K562 (cell line): Measurements from ENCODE around the gene JPT2. TPM values are rescaled to one million over a fixed set of nuclear protein-coding genes. Genes with fewer than 3 reads are reported as not detected.

Experiments
- BMI1 ChIP-seq: fragments of 150-350 bp; IDR thresholded peaks from 2 replicates; pipeline ENCODE4 v1.6.1; 2014; ENCODE audit warnings: low read length
- GABPA ChIP-seq: fragments of 200-800 bp; sonication (Bioruptor generic); conservative IDR thresholded peaks from 2 replicates; pipeline ENCODE4 v1.6.1; 2016; ENCODE audit warnings: low read depth, missing genetic modification characterization, missing compliant biosample characterization
- MYNN ChIP-seq, 2 experiments: sonication (generic); formaldehyde crosslinking in 1 of 2; IDR thresholded peaks; 2 replicates each; pipeline versions ENCODE4 v1.5.0 to v1.6.1; 2016 to 2020; ENCODE audit warnings: antibody characterized with exemption in 1 of 2, missing genetic modification reagents in 1 of 2
- NBN ChIP-seq: fragments of 450-650 bp; IDR thresholded peaks from 2 replicates; pipeline ENCODE4 v1.6.1; 2016; ENCODE audit warnings: low read depth, mild to moderate bottlenecking
- RBM34 ChIP-seq: fragments of 200-400 bp; formaldehyde crosslinking; IDR thresholded peaks from 2 replicates; pipeline ENCODE4 v1.6.1; 2018; ENCODE audit warnings: low read length, borderline replicate concordance; ENCODE audit not compliant: insufficient read depth
- SETDB1 ChIP-seq: IDR thresholded peaks from one replicate; pipeline ENCODE4 v1.6.1; 2012; ENCODE audit warnings: low read length, control low read depth, inconsistent platforms
- ZNF583 ChIP-seq: fragments of 250-450 bp; sonication (Bioruptor Pico); IDR thresholded peaks from 2 replicates; pipeline ENCODE4 v1.4.0; 2020
- polyA plus RNA-seq, 8 experiments: library from polyadenylated mRNA; depleted of rRNA in 4 of 8; stranded (reverse) in 5 of 8; unstranded in 3 of 8; fragments of >200 nt; fragmentation: Nextera tagmentation in 2 of 8; fragmentation: Illumina TruSeq in 1 of 8; extraction: Ambion mirVana in 2 of 8; extraction: Trizol in 1 of 8; gene quantifications; 2 replicates each; pipeline versions ENCODE4 v1.2.1 to v1.2.3, GENCODE V29; 2011 to 2014; ENCODE audit warnings: inconsistent platforms in 1 of 8, missing spikeins in 1 of 8
- total RNA-seq, 7 experiments: library from RNA; depleted of rRNA in 6 of 7; stranded (reverse); fragments of >200 nt in 6 of 7; fragmentation: Illumina TruSeq in 2 of 7; extraction: Trizol in 2 of 7; gene quantifications; 2 replicates each; pipeline versions ENCODE4 v1.2.1 to v1.2.3, GENCODE V29; 2011 to 2021; ENCODE audit warnings: low replicate concordance in 1 of 7
- TF ChIP-seq, protein P1 (sequence below), 2 experiments: fragments of 450-650 bp in 1 of 2; IDR thresholded peaks; 2 replicates each; pipeline ENCODE4 v1.6.1; 2011 to 2017; ENCODE audit warnings: low read depth in 2 of 2, antibody characterized with exemption in 1 of 2, borderline replicate concordance in 1 of 2, low read length in 1 of 2, mild to moderate bottlenecking in 1 of 2, mixed read lengths in 1 of 2; ENCODE audit not compliant: control insufficient read depth in 1 of 2
- TF ChIP-seq, protein P2 (sequence below): fragments of 450-650 bp; IDR thresholded peaks from 2 replicates; pipeline ENCODE4 v1.6.1; 2016; ENCODE audit warnings: low read depth
- TF ChIP-seq, protein P3 (sequence below): fragments of 450-650 bp; IDR thresholded peaks from 2 replicates; pipeline ENCODE4 v1.7.0; 2016; ENCODE audit warnings: borderline replicate concordance
- TF ChIP-seq, protein P4 (sequence below): sonication (generic); formaldehyde crosslinking; IDR thresholded peaks from 2 replicates; pipeline ENCODE4 v1.8.0; 2022; ENCODE audit warnings: mild to moderate bottlenecking, low read depth, missing genetic modification reagents

JPT2 gene
- total and polyA plus RNA-seq, 9 of the 15 experiments (the other 6 are each of a cell fraction or from before 2014, with no cell fraction given): 25.5 to 133 (median 106) TPM

DNA sequence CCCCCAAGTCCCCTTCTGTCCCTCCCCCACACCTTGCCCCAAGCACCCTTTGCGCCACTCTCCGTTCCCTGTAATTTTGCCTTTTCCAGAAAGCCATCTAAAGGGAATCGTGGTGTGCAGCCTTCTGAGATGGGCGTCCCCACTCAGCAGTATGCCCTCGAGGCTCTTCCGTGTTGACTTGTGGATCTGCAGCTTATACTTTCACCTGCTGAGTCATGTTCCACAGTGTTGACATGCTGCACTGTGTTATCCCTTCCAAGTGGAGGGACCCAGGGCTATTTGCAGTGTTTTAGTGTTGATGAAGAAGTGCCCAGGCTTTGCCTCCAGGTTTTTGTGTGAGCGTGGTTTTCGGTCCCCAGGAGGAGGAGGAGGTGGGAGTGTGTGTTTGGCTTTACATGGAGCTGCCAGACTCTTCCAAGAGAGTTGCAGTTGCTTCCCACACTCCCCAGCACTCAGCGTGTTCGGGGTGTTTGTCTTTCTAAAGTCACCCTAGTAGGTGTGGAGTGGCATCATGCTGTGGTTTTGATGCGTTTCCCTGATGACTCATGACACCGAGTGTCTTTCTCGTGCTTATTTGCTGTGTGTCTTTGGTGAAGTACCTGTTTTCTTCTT is 32.1 kb upstream of the JPT2 start (continued):
- TF ChIP-seq ZNF583 (CRISPR knock-in tag) (no peak), SETDB1 (no peak), NBN (no peak), RBM34 (no peak), GABPA (tag) (no peak), MYNN (IDR thresholded peaks at IDR 0.05) (no peak), MYNN (CRISPR knock-in tag; IDR thresholded peaks at IDR 0.05) (no peak), BMI1 (no peak)
- TF ChIP-seq, protein P1, sequence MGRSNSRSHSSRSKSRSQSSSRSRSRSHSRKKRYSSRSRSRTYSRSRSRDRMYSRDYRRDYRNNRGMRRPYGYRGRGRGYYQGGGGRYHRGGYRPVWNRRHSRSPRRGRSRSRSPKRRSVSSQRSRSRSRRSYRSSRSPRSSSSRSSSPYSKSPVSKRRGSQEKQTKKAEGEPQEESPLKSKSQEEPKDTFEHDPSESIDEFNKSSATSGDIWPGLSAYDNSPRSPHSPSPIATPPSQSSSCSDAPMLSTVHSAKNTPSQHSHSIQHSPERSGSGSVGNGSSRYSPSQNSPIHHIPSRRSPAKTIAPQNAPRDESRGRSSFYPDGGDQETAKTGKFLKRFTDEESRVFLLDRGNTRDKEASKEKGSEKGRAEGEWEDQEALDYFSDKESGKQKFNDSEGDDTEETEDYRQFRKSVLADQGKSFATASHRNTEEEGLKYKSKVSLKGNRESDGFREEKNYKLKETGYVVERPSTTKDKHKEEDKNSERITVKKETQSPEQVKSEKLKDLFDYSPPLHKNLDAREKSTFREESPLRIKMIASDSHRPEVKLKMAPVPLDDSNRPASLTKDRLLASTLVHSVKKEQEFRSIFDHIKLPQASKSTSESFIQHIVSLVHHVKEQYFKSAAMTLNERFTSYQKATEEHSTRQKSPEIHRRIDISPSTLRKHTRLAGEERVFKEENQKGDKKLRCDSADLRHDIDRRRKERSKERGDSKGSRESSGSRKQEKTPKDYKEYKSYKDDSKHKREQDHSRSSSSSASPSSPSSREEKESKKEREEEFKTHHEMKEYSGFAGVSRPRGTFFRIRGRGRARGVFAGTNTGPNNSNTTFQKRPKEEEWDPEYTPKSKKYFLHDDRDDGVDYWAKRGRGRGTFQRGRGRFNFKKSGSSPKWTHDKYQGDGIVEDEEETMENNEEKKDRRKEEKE (IDR thresholded peaks at IDR 0.05; ENCODE audit: borderline replicate concordance in 1 of 2, control insufficient read depth in 1 of 2, low read depth in 2 of 2, low read length in 1 of 2): no peak
- TF ChIP-seq, protein P2, sequence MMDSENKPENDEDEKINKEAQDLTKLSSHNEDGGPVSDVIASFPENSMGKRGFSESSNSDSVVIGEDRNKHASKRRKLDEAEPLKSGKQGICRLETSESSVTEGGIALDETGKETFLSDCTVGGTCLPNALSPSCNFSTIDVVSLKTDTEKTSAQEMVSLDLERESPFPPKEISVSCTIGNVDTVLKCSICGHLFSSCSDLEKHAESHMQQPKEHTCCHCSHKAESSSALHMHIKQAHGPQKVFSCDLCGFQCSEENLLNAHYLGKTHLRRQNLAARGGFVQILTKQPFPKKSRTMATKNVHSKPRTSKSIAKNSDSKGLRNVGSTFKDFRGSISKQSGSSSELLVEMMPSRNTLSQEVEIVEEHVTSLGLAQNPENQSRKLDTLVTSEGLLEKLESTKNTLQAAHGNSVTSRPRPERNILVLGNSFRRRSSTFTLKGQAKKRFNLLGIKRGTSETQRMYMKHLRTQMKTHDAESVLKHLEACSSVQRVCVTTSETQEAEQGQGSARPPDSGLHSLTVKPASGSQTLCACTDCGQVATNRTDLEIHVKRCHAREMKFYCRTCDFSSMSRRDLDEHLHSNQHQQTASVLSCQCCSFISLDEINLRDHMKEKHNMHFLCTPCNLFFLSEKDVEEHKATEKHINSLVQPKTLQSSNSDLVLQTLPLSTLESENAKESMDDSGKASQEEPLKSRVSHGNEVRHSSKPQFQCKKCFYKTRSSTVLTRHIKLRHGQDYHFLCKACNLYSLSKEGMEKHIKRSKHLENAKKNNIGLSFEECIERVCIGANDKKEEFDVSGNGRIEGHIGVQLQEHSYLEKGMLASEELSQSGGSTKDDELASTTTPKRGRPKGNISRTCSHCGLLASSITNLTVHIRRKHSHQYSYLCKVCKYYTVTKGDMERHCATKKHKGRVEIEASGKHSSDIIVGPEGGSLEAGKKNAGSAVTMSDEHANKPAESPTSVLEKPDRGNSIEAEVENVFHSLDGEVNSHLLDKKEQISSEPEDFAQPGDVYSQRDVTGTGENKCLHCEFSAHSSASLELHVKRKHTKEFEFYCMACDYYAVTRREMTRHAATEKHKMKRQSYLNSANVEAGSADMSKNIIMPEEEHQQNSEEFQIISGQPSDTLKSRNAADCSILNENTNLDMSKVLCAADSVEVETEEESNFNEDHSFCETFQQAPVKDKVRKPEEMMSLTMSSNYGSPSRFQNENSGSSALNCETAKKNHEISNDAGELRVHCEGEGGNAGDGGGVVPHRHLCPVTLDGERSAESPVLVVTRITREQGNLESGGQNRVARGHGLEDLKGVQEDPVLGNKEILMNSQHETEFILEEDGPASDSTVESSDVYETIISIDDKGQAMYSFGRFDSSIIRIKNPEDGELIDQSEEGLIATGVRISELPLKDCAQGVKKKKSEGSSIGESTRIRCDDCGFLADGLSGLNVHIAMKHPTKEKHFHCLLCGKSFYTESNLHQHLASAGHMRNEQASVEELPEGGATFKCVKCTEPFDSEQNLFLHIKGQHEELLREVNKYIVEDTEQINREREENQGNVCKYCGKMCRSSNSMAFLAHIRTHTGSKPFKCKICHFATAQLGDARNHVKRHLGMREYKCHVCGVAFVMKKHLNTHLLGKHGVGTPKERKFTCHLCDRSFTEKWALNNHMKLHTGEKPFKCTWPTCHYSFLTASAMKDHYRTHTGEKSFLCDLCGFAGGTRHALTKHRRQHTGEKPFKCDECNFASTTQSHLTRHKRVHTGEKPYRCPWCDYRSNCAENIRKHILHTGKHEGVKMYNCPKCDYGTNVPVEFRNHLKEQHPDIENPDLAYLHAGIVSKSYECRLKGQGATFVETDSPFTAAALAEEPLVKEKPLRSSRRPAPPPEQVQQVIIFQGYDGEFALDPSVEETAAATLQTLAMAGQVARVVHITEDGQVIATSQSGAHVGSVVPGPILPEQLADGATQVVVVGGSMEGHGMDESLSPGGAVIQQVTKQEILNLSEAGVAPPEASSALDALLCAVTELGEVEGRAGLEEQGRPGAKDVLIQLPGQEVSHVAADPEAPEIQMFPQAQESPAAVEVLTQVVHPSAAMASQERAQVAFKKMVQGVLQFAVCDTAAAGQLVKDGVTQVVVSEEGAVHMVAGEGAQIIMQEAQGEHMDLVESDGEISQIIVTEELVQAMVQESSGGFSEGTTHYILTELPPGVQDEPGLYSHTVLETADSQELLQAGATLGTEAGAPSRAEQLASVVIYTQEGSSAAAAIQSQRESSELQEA: no peak
- TF ChIP-seq, protein P3, sequence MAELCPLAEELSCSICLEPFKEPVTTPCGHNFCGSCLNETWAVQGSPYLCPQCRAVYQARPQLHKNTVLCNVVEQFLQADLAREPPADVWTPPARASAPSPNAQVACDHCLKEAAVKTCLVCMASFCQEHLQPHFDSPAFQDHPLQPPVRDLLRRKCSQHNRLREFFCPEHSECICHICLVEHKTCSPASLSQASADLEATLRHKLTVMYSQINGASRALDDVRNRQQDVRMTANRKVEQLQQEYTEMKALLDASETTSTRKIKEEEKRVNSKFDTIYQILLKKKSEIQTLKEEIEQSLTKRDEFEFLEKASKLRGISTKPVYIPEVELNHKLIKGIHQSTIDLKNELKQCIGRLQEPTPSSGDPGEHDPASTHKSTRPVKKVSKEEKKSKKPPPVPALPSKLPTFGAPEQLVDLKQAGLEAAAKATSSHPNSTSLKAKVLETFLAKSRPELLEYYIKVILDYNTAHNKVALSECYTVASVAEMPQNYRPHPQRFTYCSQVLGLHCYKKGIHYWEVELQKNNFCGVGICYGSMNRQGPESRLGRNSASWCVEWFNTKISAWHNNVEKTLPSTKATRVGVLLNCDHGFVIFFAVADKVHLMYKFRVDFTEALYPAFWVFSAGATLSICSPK: no peak
- TF ChIP-seq, protein P4, sequence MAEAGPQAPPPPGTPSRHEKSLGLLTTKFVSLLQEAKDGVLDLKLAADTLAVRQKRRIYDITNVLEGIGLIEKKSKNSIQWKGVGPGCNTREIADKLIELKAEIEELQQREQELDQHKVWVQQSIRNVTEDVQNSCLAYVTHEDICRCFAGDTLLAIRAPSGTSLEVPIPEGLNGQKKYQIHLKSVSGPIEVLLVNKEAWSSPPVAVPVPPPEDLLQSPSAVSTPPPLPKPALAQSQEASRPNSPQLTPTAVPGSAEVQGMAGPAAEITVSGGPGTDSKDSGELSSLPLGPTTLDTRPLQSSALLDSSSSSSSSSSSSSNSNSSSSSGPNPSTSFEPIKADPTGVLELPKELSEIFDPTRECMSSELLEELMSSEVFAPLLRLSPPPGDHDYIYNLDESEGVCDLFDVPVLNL (CRISPR knock-in tag): no peak
